ENCODE measurements around the gene DSTN. TPM values are rescaled to one million over a fixed set of nuclear protein-coding genes. Genes with fewer than 3 reads are reported as not detected.

Gene DSTN
- total RNA-seq, 1 donor from 2014 or later: 91.9 TPM

GRCh38 chr20:17637985-17638640, 68.2 kb downstream of the DSTN start:
- TF ChIP-seq, protein P1, sequence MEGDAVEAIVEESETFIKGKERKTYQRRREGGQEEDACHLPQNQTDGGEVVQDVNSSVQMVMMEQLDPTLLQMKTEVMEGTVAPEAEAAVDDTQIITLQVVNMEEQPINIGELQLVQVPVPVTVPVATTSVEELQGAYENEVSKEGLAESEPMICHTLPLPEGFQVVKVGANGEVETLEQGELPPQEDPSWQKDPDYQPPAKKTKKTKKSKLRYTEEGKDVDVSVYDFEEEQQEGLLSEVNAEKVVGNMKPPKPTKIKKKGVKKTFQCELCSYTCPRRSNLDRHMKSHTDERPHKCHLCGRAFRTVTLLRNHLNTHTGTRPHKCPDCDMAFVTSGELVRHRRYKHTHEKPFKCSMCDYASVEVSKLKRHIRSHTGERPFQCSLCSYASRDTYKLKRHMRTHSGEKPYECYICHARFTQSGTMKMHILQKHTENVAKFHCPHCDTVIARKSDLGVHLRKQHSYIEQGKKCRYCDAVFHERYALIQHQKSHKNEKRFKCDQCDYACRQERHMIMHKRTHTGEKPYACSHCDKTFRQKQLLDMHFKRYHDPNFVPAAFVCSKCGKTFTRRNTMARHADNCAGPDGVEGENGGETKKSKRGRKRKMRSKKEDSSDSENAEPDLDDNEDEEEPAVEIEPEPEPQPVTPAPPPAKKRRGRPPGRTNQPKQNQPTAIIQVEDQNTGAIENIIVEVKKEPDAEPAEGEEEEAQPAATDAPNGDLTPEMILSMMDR (conservative IDR thresholded peaks at IDR 0.05): no peak
- no peak overlapping the region for H3K4me3 Mint-ChIP-seq
- peaks cover 22% of the 10 kb centered on the region for H3K4me1 Mint-ChIP-seq
- DNase-seq (ENCODE audit: low read depth, low spot score): no peak
- no peaks in the 10 kb centered on the region for H3K27me3 Mint-ChIP-seq (ENCODE audit: low read depth)
- no peaks in the 10 kb centered on the region for H3K9me3 Mint-ChIP-seq
- no peak overlapping the region for H3K27ac Mint-ChIP-seq (ENCODE audit: unreplicated experiment)
- H3K36me3 Mint-ChIP-seq (ENCODE audit: low read depth): no peaks in the 10 kb centered on the region

GRCh38 chr20:17638835-17639407, 69.0 kb downstream of the DSTN start:
- no peak for DNase-seq (ENCODE audit: low read depth, low spot score)
- no peaks in the 10 kb centered on the region for H3K36me3 Mint-ChIP-seq (ENCODE audit: low read depth)
- H3K4me3 Mint-ChIP-seq: no peak overlapping the region
- no peaks in the 10 kb centered on the region for H3K27me3 Mint-ChIP-seq (ENCODE audit: low read depth)
- H3K9me3 Mint-ChIP-seq: no peaks in the 10 kb centered on the region
- H3K4me1 Mint-ChIP-seq: peaks cover 29% of the 10 kb centered on the region
- TF ChIP-seq, protein P1 (conservative IDR thresholded peaks at IDR 0.05): no peak
- H3K27ac Mint-ChIP-seq (ENCODE audit: unreplicated experiment): no peak overlapping the region

GRCh38 chr20:17640146-17640874, 70.4 kb downstream of the DSTN start:
- no peak overlapping the region for H3K4me3 Mint-ChIP-seq
- H3K27ac Mint-ChIP-seq (ENCODE audit: unreplicated experiment): no peak overlapping the region
- H3K36me3 Mint-ChIP-seq (ENCODE audit: low read depth): no peaks in the 10 kb centered on the region
- TF ChIP-seq, protein P1 (conservative IDR thresholded peaks at IDR 0.05): no peak
- DNase-seq (ENCODE audit: low read depth, low spot score): no peak
- H3K4me1 Mint-ChIP-seq: peaks cover 43% of the 10 kb centered on the region
- H3K9me3 Mint-ChIP-seq: no peaks in the 10 kb centered on the region
- no peaks in the 10 kb centered on the region for H3K27me3 Mint-ChIP-seq (ENCODE audit: low read depth)

DNA sequence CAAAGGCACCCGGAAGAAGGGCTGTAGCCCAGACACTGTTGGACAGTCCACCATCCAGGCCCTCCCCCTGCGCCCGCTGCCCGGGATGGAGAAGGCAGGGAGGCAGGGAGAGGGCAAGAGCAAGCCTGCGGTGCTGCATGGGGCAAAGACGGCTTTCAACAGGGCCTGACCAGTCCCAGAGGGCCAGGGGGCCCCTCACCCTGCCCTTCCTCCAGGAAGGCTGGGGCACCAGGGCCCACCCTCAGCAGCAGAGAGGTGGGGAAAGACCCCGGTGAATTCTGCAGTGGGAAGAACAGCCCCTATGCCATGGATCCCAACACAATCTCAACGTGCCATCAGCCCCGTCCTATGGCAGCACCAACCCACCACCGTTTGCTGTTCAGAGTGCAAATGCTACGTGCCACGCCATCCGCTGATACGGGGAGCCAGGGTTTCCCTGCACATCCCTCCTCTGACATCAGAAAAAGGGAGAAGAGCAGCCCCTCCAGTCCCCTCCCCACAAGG, 71.1 kb downstream of the DSTN start:
- DNase-seq (ENCODE audit: low read depth, low spot score): no peak
- Mint-ChIP-seq H3K27ac (ENCODE audit: unreplicated experiment) (no peak overlapping the region), H3K9me3 (no peaks in the 10 kb centered on the region), H3K4me1 (peaks cover 40% of the 10 kb centered on the region), H3K4me3 (no peak overlapping the region), H3K36me3 (ENCODE audit: low read depth) (no peaks in the 10 kb centered on the region), H3K27me3 (ENCODE audit: low read depth) (no peaks in the 10 kb centered on the region)
- TF ChIP-seq, protein P1 (conservative IDR thresholded peaks at IDR 0.05): no peak

GRCh38 chr20:17641520-17641964, 71.7 kb downstream of the DSTN start:
- TF ChIP-seq, protein P1 (conservative IDR thresholded peaks at IDR 0.05): no peak
- no peak for DNase-seq (ENCODE audit: low read depth, low spot score)
- H3K27ac Mint-ChIP-seq (ENCODE audit: unreplicated experiment): peak overlapping the region; percentile 6
- no peaks in the 10 kb centered on the region for H3K36me3 Mint-ChIP-seq (ENCODE audit: low read depth)
- H3K9me3 Mint-ChIP-seq: no peaks in the 10 kb centered on the region
- H3K27me3 Mint-ChIP-seq (ENCODE audit: low read depth): no peaks in the 10 kb centered on the region
- no peak overlapping the region for H3K4me3 Mint-ChIP-seq
- peaks cover 39% of the 10 kb centered on the region for H3K4me1 Mint-ChIP-seq
